Omental fat pad (tissue), 4 donors: ENCODE results near the gene KCNJ11. TPM values are rescaled to one million over a fixed set of nuclear protein-coding genes. Genes with fewer than 3 reads are reported as not detected.
A peak's percentile ranks its signal among the peaks of the same experiment; 100 is the strongest.

Source experiments
- ATAC-seq: fragments of 150-250 bp; one replicate; pipeline ENCODE4 v1.9.1; 2016; ENCODE audit warnings: mild to moderate bottlenecking, moderate library complexity; ENCODE audit not compliant: low FRiP score
- DNase-seq: peaks from one replicate; pipeline ENCODE4 v3.0.0-alpha.2; 2019; ENCODE audit warnings: low spot score
- CTCF ChIP-seq, 3 donors: fragments of 450-650 bp; IDR thresholded peaks; one replicate each; pipeline ENCODE4 v1.5.1; 2016 to 2017; ENCODE audit warnings: antibody characterized with exemption in 3 of 3, mild to moderate bottlenecking in 3 of 3, moderate library complexity in 2 of 3
- total RNA-seq, 4 donors: library from RNA; depleted of rRNA; stranded (reverse); fragments of >200 nt; gene quantifications; one replicate each; pipeline ENCODE4 v1.1.0, GENCODE V29; 2016

The KCNJ11 gene
- total RNA-seq, 4 donors from 2014 or later = 0.37 to 6.1 (median 2.5) TPM

DNA sequence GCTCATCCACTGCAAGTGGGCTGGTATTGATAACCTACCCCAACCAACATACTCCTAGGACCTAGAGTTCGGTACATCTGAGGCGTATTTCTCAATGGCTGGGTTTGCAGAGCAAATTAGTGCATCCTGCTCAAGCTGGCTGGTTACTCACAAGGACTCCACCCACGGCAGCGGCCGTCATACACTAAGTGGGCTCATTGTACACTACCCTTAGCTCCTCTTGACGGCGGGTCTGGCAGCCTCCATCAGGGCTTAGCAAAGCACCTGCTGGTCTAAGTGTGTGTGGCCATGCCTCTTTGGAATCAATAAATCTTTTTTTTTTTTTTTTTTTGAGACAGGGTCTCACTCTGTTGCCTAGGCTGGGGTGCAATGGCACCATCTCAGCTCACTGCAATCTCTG is 20.2 kb upstream of the KCNJ11 start:
- TF ChIP-seq CTCF (IDR thresholded peaks at IDR 0.05) = no peak
- ATAC-seq (no peak), DNase-seq (no peak)

- DNase-seq (no peak), ATAC-seq (no peak)
- no peak for TF ChIP-seq CTCF (IDR thresholded peaks at IDR 0.05)
Observed at GRCh38 chr11:17408026-17408425, 19.6 kb upstream of the KCNJ11 start.

DNA sequence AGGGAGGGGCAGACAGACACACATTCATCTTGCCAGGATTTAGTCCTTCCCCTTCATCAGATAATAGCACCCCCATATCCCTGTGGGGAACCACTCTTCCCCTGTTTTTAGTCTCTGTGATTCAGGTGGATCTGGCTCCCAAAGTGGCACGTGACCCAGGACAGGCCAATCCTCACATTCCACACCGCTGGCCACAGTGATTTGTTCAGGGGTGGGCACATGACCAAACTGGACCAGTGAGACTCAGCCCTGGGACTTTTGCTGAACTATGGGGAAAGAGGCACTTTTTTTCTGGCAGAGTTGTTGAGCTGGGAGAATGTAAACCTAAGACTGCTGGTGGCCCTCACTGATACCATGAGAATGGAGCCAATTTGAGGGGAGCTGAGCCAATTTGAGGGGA is 19.1 kb upstream of the KCNJ11 start:
- no peak for DNase-seq
- ATAC-seq = no peak
- no peak for TF ChIP-seq CTCF (IDR thresholded peaks at IDR 0.05)

DNA sequence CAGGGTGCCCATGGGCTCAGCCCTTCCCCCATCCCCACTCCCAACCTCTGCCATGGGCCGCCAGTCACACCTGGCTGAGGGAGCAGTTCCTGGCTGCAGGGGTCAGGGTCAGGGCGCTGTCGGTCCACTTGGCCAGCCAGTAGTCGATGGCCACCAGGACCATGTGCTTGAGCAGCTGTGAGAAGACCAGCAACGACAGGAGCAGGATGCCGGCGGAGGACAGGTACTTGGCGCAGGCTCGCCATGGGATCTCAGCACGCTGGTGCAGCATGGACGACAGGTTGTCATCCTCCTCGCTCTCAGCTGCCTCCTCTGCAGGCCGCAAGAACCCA is 18.3 kb upstream of the KCNJ11 start:
- no peak for ATAC-seq
- TF ChIP-seq CTCF (IDR thresholded peaks at IDR 0.05) = no peak
- DNase-seq = no peak

DNA sequence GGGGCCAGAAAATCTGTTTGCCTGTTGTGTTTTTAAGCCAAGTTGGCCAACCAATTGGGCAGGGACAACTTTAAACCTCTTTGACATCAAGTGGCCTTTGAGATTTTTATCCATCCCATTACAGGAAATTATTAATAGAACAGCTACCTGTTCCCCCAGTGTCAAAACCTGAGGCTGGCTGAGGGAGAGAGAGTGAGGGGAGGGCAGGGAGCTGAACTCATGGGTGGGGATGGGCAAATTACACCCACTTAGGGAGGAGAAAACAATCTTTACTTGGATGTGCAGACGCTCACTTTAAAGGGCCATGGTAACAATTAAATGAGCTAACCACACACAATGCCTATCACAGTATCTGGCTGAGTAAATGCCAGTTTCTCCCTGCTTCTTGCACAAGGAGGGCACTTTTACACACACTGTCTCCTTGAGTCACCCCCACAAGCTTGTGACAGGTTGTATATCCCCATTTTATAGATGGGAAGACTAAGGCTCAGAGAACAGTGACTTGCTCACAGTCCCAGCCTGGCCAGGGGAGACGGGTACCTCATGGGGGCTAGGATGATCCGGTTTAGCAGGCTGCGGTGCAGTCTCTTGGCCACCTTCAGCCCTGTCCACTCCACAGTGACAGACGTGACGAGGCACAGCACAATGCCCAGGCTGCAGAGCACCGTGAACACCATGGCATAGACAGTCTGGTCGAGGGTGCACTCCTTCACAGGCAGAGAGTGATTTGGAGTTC is 17.8 kb upstream of the KCNJ11 start:
- TF ChIP-seq CTCF (IDR thresholded peaks at IDR 0.05) = no peak
- ATAC-seq (no peak), DNase-seq (no peak)

DNA sequence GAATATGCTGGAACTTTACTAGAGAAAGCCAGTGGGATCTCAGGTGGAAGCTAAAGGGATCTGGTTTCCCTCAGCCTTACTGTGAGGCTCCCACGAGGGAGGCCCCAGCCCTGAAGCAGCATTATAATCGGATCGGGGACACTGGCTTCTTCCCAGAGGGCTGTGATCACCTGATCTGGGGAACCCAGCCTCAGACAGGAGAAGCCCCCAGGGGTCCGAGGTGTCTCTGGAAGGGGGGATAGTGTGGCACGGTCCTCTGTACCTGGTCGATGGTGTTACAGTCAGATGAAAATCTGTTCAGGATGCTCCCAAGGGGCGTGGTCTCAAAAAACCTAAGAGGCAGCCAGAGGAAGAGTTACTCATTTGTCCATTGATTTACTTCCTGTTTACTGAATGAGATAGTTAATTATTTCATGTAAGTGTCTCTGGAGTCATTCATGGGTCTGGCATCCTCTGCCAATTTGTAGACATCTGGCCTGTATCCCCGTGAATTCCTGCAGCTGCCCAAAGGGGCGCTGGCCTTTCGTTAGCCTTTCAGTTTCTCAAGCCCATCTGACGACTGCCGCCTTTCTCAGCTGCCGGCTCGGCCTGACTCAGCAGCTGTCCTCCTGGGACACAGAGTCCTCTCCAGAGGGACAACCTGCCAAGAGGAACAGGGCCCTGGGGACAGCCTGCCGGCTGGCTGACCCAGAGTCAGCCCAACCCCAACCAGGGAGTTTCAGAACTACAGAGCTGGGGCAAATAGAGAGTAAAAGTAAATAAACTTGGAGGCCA is 17.0 kb upstream of the KCNJ11 start:
- peak; percentile 35 for ATAC-seq
- TF ChIP-seq CTCF (IDR thresholded peaks at IDR 0.05) = no peak
- DNase-seq = no peak
